Muscle of arm (tissue), 14 donors: ENCODE results near the gene GCSAM. TPM values are rescaled to one million over a fixed set of nuclear protein-coding genes. Genes with fewer than 3 reads are reported as not detected.

Experiments used
- DNase-seq: peaks from one replicate; pipeline ENCODE4 v3.0.0-alpha.2; 2013
- long read RNA-seq, 11 donors: transcript quantifications; one replicate each; lab custom pipeline, GENCODE V29; 2026
- polyA plus RNA-seq, 12 donors: library from polyadenylated mRNA; unstranded; fragments of 120-200 nt; gene quantifications; one replicate each; pipeline ENCODE4 v1.2.1, GENCODE V29; 2013; ENCODE audit not compliant: insufficient read length in 12 of 12

The GCSAM gene
- polyA plus RNA-seq, result 1 to 10 TPM in 7 of 12 donors, under 1 TPM in 3, not detected in 2; 0.49 to 4.2 (median 1.1) TPM
- long read RNA-seq, donor 1, result 0 reads
- long read RNA-seq, donor 2, result 0 reads
- long read RNA-seq, donor 3, result 0 reads
- long read RNA-seq, donor 4, result 0 reads
- long read RNA-seq, donor 5, result 0 reads
- long read RNA-seq, donor 6, result 0 reads
- long read RNA-seq, donor 7, result 0 reads
- long read RNA-seq, donor 8, result 0 reads
- long read RNA-seq, donor 9, result 0 reads
- long read RNA-seq, donor 10, result 0 reads
- long read RNA-seq, donor 11, result 0 reads

GRCh38 chr3:112132975-112133448, at the start of gene GCSAM:
Gene GCSAM, minus strand, starts transcription at chr3:112133248. Its CDS starts 128 bp downstream, at chr3:112133120.
- DNase-seq, result no peak

GRCh38 chr3:112175646-112176045, 42.6 kb upstream of the GCSAM start:
- no peak for DNase-seq

GRCh38 chr3:112175037-112175436, 42.0 kb upstream of the GCSAM start:
- DNase-seq, result no peak

GRCh38 chr3:112171144-112171543, 38.1 kb upstream of the GCSAM start:
- DNase-seq, result no peak

- DNase-seq, result no peak
Measured at GRCh38 chr3:112170046-112170445, 37.0 kb upstream of the GCSAM start.

GRCh38 chr3:112167758-112168157, 34.7 kb upstream of the GCSAM start:
- DNase-seq, result no peak

- no peak for DNase-seq
Measured at GRCh38 chr3:112149136-112149535, 16.1 kb upstream of the GCSAM start.

- DNase-seq, result no peak
Measured at GRCh38 chr3:112143689-112144088, 10.6 kb upstream of the GCSAM start.

- no peak for DNase-seq
Measured at GRCh38 chr3:112143251-112143650, 10.2 kb upstream of the GCSAM start.

- DNase-seq, result no peak
Measured at GRCh38 chr3:112141293-112141692, 8.2 kb upstream of the GCSAM start.

GRCh38 chr3:112140584-112140983, 7.5 kb upstream of the GCSAM start:
- DNase-seq, result no peak

GRCh38 chr3:112138219-112138969, 5.3 kb upstream of the GCSAM start:
- DNase-seq, result no peak

GRCh38 chr3:112137781-112138180, 4.7 kb upstream of the GCSAM start:
- no peak for DNase-seq

- DNase-seq, result no peak
Measured at GRCh38 chr3:112136959-112137693, 4.1 kb upstream of the GCSAM start.

- no peak for DNase-seq
Measured at GRCh38 chr3:112136046-112136445, 3.0 kb upstream of the GCSAM start.

GRCh38 chr3:112134335-112135124, 1.5 kb upstream of the GCSAM start:
- no peak for DNase-seq

GRCh38 chr3:112133626-112134334, 732 bp upstream of the GCSAM start:
- no peak for DNase-seq

GRCh38 chr3:112132554-112132953, 494 bp downstream of the GCSAM start:
- DNase-seq, result no peak

GRCh38 chr3:112132088-112132487, 960 bp downstream of the GCSAM start:
- DNase-seq, result no peak

- no peak for DNase-seq
Measured at GRCh38 chr3:112131111-112131510, 1.9 kb downstream of the GCSAM start.

- no peak for DNase-seq
Measured at GRCh38 chr3:112130638-112130993, 2.4 kb downstream of the GCSAM start.
